Prostate gland (tissue), 2 donors: ENCODE measurements around the gene EDN2. TPM values are rescaled to one million over a fixed set of nuclear protein-coding genes. Genes with fewer than 3 reads are reported as not detected.

ENCODE experiments used
- DNase-seq: peaks from one replicate; pipeline ENCODE4 v3.0.0-alpha.2; 2019; ENCODE audit warnings: low spot score
- H3K27ac ChIP-seq, 2 donors: fragments of 200-600 bp; sonication (generic); 2 replicates each; pipeline ENCODE4 v1.5.1; 2017 to 2019
- H3K27me3 ChIP-seq: fragments of 200-600 bp; sonication (generic); replicated peaks from 2 replicates; pipeline ENCODE4 v1.5.1; 2019; ENCODE audit not compliant: insufficient read depth
- H3K36me3 ChIP-seq, 2 donors: fragments of 200-600 bp; sonication (generic); 1 replicate in 1 of 2; 2 replicates in 1 of 2; pipeline versions ENCODE4 v1.5.1 to v1.8.1; 2017 to 2019
- H3K4me1 ChIP-seq: fragments of 200-600 bp; sonication (generic); replicated peaks from 2 replicates; pipeline ENCODE4 v1.5.1; 2019
- H3K4me3 ChIP-seq, 2 donors: fragments of 200-600 bp; sonication (generic); 2 replicates each; pipeline ENCODE4 v1.5.1; 2017 to 2019
- H3K9me3 ChIP-seq: fragments of 200-600 bp; sonication (generic); 2 replicates; pipeline ENCODE4 v1.5.1; 2017
- CTCF ChIP-seq, 4 experiments: fragments of 200-600 bp in 2 of 4; fragments of 450-650 bp in 2 of 4; sonication (generic) in 2 of 4; IDR thresholded peaks; 1 replicate in 3 of 4; 2 replicates in 1 of 4; pipeline ENCODE4 v1.5.1; 2016 to 2019; ENCODE audit warnings: antibody characterized with exemption in 4 of 4, mild to moderate bottlenecking in 2 of 4, moderate library complexity in 2 of 4
- POLR2A ChIP-seq: fragments of 450-650 bp; IDR thresholded peaks from one replicate; pipeline ENCODE4 v1.6.1; 2016; ENCODE audit warnings: antibody characterized with exemption, mild to moderate bottlenecking
- POLR2AphosphoS5 ChIP-seq: sonication (generic); formaldehyde crosslinking; IDR thresholded peaks from one replicate; pipeline ENCODE4 v1.6.1; 2017; ENCODE audit warnings: antibody characterized with exemption
- WGBS: methylation state at CpG from one replicate; pipeline ENCODE4 v1.1.5; 2018; 5-methylcytosine and 5-hydroxymethylcytosine counted together
- intact Hi-C: fragments of 100-400 bp; cut with DNase I; formaldehyde crosslinking; loops from one replicate; pipeline ENCODE4 v1.14.2; 2022
- total RNA-seq, 2 donors: library from RNA; depleted of rRNA; stranded (reverse); fragments of >200 nt; gene quantifications; one replicate each; pipeline ENCODE4 v1.1.0, GENCODE V29; 2016

Gene EDN2
- total RNA-seq, 2 donors from 2014 or later: 2.6 to 12.6 TPM

GRCh38 chr1:41469706-41470105 is 14.8 kb downstream of the EDN2 start:
- Histone ChIP-seq H3K4me1 (peaks cover 6% of the 10 kb centered on the region), H3K36me3 (no peaks in the 10 kb centered on the region), H3K27me3 (no peaks in the 10 kb centered on the region), H3K27ac (no peak overlapping the region), H3K4me3 (no peak overlapping the region), H3K9me3 (no peaks in the 10 kb centered on the region)
- intact Hi-C loops: no loop called here
- no peak for TF ChIP-seq POLR2AphosphoS5
- no peak for TF ChIP-seq CTCF (IDR thresholded peaks at IDR 0.05)
- no peak for TF ChIP-seq POLR2A
- WGBS: 68% methylated on average over 5 of the region's 5 CpGs
- DNase-seq: no peak

GRCh38 chr1:41468122-41468762 is 16.2 kb downstream of the EDN2 start:
- Histone ChIP-seq H3K9me3 (no peaks in the 10 kb centered on the region), H3K27ac (no peak overlapping the region), H3K4me3 (no peak overlapping the region), H3K4me1 (no peaks in the 10 kb centered on the region), H3K36me3 (no peaks in the 10 kb centered on the region), H3K27me3 (no peaks in the 10 kb centered on the region)
- TF ChIP-seq POLR2A (no peak), CTCF (IDR thresholded peaks at IDR 0.05) (no peak), POLR2AphosphoS5 (no peak)
- intact Hi-C loops: no loop called here
- 70% methylated on average over 12 of the region's 12 CpGs for WGBS
- no peak for DNase-seq

- DNase-seq: no peak
These were observed 16.8 kb downstream of the EDN2 start for GRCh38 chr1:41467673-41468072.

GRCh38 chr1:41466146-41466545 is 18.3 kb downstream of the EDN2 start:
- intact Hi-C loops: no loop called here
- no peak overlapping the region for H3K27ac ChIP-seq
- WGBS: 60% methylated on average over 3 of the region's 5 CpGs

More at GRCh38 chr1:41467673-41468072, 16.8 kb downstream of the EDN2 start:
- H3K27ac ChIP-seq: no peak overlapping the region
- H3K27me3 ChIP-seq: no peaks in the 10 kb centered on the region
- intact Hi-C loops: no loop called here
- no peak for TF ChIP-seq POLR2AphosphoS5
- no peak for TF ChIP-seq POLR2A
- no peak for TF ChIP-seq CTCF (IDR thresholded peaks at IDR 0.05)
- H3K4me1 ChIP-seq: no peaks in the 10 kb centered on the region
- H3K4me3 ChIP-seq: no peak overlapping the region
- H3K36me3 ChIP-seq: no peaks in the 10 kb centered on the region
- 48% methylated on average over 4 of the region's 4 CpGs for WGBS
- no peaks in the 10 kb centered on the region for H3K9me3 ChIP-seq

More at GRCh38 chr1:41466146-41466545, 18.3 kb downstream of the EDN2 start:
- Histone ChIP-seq H3K36me3 (no peaks in the 10 kb centered on the region), H3K27me3 (no peaks in the 10 kb centered on the region), H3K9me3 (no peaks in the 10 kb centered on the region), H3K4me1 (no peaks in the 10 kb centered on the region), H3K4me3 (no peak overlapping the region)
- no peak for TF ChIP-seq POLR2AphosphoS5
- TF ChIP-seq CTCF (IDR thresholded peaks at IDR 0.05): no peak
- TF ChIP-seq POLR2A: no peak
- DNase-seq: no peak
